Measurements from ENCODE around the gene DNAJA3.

DNA sequence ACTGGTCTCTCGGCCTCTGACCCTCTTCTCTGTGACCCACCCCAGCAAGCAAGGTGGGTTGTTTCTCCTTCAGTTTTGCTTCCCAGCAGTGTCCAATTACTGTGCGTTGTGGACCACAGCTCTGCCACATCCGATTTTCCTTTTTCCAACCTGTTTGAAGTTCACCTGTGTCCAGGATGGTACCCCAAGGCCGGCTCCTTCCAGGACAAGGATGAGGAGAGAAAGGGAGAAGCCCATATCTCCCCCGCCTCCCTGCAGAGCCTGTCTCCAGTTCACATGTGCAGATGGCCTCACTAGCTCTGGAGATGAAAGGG, 35.2 kb downstream of the DNAJA3 start:
- TF ChIP-seq POLR2A (IDR thresholded peaks at IDR 0.05; ENCODE audit: low read length) (no peak), GATA1 (IDR thresholded peaks at IDR 0.05; ENCODE audit: low read depth, low read length) (no peak)

Measured in erythroblast (primary cell).